Measurements from ENCODE around the gene SNRPD3. TPM values are rescaled to one million over a fixed set of nuclear protein-coding genes. Genes with fewer than 3 reads are reported as not detected.

Gene SNRPD3
- total RNA-seq, 1 experiment from 2014 or later: 142 TPM

DNA sequence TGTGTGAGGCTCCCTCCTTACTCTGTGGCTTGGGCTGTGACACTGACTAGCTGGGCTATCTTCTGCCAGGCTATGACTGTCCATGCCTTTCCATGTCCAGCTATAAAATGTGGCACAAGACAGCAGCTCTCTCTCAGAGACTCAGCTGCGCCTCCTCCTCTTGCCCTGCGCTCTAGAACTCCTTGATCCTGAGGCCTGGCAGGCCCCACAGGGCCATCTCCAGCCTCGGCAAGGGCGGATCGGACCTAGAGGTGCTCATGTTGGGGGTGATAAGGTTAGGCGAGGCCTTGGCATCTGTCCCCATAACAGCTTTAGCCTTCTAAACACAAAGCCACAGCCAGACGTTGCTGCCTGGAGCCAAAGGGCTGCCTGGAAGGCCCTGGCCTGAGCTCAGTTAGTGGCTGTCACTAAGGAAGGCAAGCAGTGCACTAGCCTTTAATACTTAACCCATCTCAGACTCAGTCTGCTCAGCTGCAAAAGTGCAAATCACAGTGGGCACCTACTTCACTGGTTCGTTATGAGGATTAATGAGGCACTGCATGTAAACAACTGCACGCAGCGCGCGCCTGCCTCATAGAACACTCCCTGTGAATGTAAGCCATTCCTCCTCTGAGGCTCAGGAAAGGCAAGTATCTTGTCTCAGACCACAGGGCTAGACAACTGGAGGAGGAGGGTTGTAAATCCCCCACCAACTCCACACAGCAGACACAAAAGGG, 2.0 kb upstream of the SNRPD3 start:
- no peak for DNase-seq (ENCODE audit: low read depth, low spot score)
- in situ Hi-C loops (cut with HindIII; ENCODE audit: low pct_unique_long_range_greater_than_20kb, low sequenced_read_pairs): no loop called here

- in situ Hi-C loops (cut with HindIII; ENCODE audit: low pct_unique_long_range_greater_than_20kb, low sequenced_read_pairs): no loop called here
- peak; percentile 13 for DNase-seq (ENCODE audit: low read depth, low spot score)
These were observed 1.3 kb upstream of the SNRPD3 start, which contains the start of gene GUCD1 for GRCh38 chr22:24554313-24555164. GUCD1 (minus strand) TSS chr22:24555138; CDS start chr22:24554991, 147 bp downstream.

- in situ Hi-C loops (cut with HindIII; ENCODE audit: low pct_unique_long_range_greater_than_20kb, low sequenced_read_pairs): no loop called here
- DNase-seq (ENCODE audit: low read depth, low spot score): no peak
These were observed 3.7 kb downstream of the SNRPD3 start for GRCh38 chr22:24559471-24559870.

DNA sequence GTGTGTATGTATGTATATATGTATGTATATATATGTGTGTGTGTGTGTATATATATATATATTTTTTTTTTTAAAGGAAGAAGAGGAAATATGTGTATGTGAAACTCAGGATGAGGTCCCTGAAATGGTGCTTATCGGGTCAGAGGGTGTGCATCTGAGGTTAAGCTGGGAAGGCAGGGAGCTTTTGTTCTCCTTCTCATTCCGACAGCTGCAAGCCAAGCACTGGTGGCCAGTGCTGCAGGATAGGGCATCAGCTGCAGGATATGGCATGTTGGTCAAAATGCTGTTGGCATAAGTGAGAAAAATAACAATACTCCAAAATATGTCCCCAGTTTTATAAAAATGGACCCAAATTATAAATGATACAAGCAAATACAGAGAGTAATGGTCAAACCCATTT, 7.4 kb downstream of the SNRPD3 start:
- in situ Hi-C loops (cut with HindIII; ENCODE audit: low pct_unique_long_range_greater_than_20kb, low sequenced_read_pairs): no loop called here

DNA sequence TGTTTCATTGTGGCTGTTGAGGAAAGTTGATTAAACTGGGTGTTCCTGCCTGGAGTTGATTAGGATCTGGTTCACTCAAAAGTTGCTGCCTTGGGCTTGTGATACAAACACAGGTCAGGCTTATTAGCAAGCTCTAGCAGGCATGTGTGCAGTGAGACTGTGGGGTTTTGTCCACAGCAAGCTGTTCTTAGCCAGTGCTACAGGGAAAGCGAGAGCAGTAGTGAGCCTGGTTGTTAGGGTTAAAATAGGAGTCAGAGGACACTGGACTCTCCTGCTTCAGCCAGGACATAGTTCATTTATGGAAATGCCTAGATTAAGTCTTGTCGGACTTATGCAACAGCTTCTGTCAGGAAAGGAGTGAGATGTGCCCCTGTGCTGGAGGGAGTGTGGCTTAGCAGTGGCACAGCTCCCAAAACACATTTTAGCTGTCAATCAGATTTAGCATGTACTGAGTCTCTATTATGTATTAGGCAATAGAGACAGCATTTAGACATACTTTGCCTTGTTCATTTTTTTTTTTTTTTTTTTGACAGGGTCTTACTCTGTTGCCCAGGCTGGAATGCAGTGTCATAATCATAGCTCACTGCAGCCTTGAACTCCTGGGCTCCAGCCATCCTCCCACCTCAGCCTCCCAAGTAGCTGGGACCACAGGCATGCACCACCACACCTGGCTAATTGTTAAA, 8.7 kb downstream of the SNRPD3 start:
- DNase-seq (ENCODE audit: low read depth, low spot score): no peak
- in situ Hi-C loops (cut with HindIII; ENCODE audit: low pct_unique_long_range_greater_than_20kb, low sequenced_read_pairs): no loop called here

More for the DNA sequence above, 7.4 kb downstream of the SNRPD3 start:
- no peak for DNase-seq (ENCODE audit: low read depth, low spot score)

DNA sequence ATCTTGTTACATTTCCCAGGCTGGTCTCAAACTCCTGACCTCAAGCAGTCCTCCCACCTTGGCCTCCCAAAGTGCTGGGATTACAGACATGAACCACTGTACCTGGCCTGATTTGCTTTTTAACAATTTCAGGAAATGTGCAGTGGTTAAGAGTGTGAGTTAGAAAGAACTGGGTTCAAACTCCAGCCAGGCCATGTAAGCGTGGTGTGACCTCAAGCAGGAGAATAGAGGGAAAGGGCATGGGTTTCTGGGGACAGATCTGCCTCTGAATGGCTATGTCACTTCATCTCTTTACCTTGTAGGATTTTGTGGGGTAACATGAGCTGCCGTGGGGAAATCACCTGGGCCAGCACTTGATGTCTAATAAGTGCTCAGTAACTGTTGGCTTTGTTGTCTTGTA, 9.3 kb downstream of the SNRPD3 start:
- in situ Hi-C loops (cut with HindIII; ENCODE audit: low pct_unique_long_range_greater_than_20kb, low sequenced_read_pairs): no loop called here

DNA sequence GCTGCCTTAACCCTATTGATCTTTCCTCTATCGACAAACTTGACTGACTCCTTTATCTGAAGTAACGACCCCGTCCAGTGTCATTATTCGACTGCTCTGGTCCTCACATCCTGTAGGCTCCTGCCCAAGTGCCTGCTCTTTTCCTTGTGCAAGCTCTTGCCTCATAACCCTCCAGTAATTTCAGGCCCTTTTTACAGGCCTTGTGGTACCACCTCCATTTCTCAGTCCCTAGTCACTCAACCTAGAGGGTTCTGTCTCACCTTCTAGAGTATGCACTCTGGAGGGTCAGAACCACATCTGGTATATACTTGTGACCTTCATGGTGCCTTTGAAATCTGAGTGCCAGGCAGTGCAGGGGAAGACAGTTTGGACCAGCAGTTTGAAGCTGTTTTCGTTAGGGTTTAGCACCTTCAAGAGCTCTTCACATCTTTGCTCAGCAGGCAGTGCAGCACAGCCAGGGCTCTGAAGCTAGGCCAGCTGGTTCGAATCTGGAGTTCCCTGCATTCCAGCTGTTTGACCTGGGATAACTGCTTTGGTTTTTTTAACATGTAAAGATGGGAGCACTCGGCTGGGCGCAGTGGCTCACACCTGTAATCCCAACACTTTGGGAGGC, 11.2 kb downstream of the SNRPD3 start:
- DNase-seq (ENCODE audit: low read depth, low spot score): no peak
- in situ Hi-C loops (cut with HindIII; ENCODE audit: low pct_unique_long_range_greater_than_20kb, low sequenced_read_pairs): no loop called here

More for the DNA sequence above, 9.3 kb downstream of the SNRPD3 start:
- DNase-seq (ENCODE audit: low read depth, low spot score): no peak

DNA sequence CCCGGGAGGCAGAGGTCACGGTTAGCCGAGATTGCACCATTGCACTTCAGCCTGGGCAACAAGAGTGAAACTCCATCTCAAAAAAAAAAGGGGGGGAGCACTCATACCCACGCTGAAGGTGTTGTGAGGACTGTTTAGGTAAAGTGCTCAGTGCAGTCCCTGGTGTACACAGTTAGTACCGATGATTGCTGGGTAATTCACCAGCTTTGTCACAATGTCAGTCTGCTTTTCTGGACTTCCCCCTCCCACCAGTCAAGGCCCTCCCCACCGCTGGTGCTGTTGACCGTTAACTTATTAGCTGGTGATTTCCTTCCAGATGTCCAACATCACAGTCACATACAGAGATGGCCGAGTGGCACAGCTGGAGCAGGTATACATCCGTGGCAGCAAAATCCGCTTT, 11.9 kb downstream of the SNRPD3 start:
- in situ Hi-C loops (cut with HindIII; ENCODE audit: low pct_unique_long_range_greater_than_20kb, low sequenced_read_pairs): no loop called here
- no peak for DNase-seq (ENCODE audit: low read depth, low spot score)

DNA sequence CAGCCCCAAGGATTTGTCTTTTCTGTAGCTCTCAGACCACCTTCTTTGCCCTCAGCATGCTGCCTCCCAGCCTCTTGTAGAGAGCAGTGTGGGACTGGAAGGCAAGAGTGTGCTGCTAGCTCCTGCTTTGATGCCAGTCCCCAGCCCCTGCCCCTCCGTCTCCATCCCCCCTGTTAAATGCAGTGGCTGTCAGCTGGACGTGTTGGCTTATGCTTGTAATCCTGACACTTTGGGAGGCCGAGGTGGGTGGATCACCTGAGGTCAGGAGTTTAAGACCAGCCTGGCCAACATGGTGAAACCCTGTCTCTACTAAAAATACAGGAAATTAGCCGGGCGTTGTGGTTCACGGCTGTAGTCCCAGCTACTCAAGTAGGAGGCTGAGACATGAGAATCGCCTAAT, 15.5 kb downstream of the SNRPD3 start:
- no peak for DNase-seq (ENCODE audit: low read depth, low spot score)
- in situ Hi-C loops (cut with HindIII; ENCODE audit: low pct_unique_long_range_greater_than_20kb, low sequenced_read_pairs): no loop called here

GRCh38 chr22:24576778-24577177, 21.0 kb downstream of the SNRPD3 start:
- in situ Hi-C loops (cut with HindIII; ENCODE audit: low pct_unique_long_range_greater_than_20kb, low sequenced_read_pairs): no loop called here
- DNase-seq (ENCODE audit: low read depth, low spot score): no peak

GRCh38 chr22:24578355-24579257, 22.8 kb downstream of the SNRPD3 start:
- in situ Hi-C loops (cut with HindIII; ENCODE audit: low pct_unique_long_range_greater_than_20kb, low sequenced_read_pairs): no loop called here
- no peak for DNase-seq (ENCODE audit: low read depth, low spot score)

GRCh38 chr22:24579258-24579601, 23.4 kb downstream of the SNRPD3 start:
- no peak for DNase-seq (ENCODE audit: low read depth, low spot score)
- in situ Hi-C loops (cut with HindIII; ENCODE audit: low pct_unique_long_range_greater_than_20kb, low sequenced_read_pairs): no loop called here

DNA sequence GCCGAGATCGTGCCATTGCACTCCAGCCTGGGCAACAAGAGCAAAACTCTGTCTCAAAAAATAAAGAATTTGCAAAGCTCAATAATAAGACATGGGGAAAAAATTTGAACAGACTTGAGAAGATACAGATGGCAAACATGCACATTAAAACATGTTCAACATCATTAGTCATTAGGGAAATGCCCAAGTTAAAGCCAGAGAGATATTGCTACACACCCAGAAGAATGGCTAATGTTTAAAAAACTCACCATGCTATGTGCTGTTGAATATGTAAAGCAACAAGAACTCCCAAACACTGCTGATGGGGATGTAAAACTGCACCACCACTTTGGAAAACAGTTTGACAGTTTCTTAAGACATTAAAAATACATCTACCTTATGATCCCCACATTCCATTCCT, 24.5 kb downstream of the SNRPD3 start:
- no peak for DNase-seq (ENCODE audit: low read depth, low spot score)

DNA sequence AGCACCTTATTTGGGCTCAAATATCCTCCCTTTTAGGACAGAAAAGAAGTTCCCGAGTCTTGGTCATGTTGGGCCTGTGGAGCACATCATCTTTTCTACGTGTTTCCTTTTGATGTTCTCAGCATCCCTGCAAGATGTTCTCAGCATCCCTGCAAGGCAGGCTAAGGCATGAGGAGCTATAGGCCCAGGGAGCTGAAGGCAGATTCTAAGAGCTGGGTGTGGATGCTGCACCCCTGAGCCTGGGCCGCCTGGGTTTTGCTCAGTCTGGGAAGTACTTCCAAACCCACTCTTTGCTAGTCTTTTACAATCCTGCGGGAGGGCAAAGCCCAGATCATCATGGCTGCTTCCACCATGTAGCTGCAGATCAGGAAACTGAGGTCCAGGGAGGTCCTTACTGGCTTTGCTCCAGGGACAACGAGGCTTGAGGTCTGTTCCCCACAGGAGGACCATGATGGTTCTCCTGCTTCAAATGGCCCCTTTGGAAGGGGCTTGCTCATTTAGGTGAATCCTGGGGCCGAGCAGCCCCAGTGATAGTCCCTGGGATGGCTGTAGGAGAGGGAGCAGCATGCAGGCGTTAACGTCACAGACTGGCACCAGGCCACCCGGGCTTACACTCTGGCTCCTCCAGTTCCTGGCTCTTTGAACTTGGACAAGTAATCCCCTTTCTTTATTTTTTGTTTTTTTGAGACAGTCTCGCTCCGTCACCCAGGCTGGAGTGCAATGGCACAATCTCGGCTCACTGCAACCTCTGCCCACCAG, 26.4 kb downstream of the SNRPD3 start:
- in situ Hi-C loops (cut with HindIII; ENCODE audit: low pct_unique_long_range_greater_than_20kb, low sequenced_read_pairs): no loop called here
- no peak for DNase-seq (ENCODE audit: low read depth, low spot score)

More for the DNA sequence above, 24.5 kb downstream of the SNRPD3 start:
- in situ Hi-C loops (cut with HindIII; ENCODE audit: low pct_unique_long_range_greater_than_20kb, low sequenced_read_pairs): no loop called here

- DNase-seq (ENCODE audit: low read depth, low spot score): no peak
- in situ Hi-C loops (cut with HindIII; ENCODE audit: low pct_unique_long_range_greater_than_20kb, low sequenced_read_pairs): no loop called here
These were observed 27.7 kb downstream of the SNRPD3 start for GRCh38 chr22:24583221-24584165.
